PFSK-1 (cell line): ENCODE data around the gene CCDC177.

ENCODE experiments used
- POLR2AphosphoS5 ChIP-seq: IDR thresholded peaks from 2 replicates; pipeline ENCODE4 v1.6.1; 2012; ENCODE audit warnings: low read depth, mild to moderate bottlenecking, control low read depth, low read length, moderate library complexity
- SIN3A ChIP-seq: IDR thresholded peaks from 2 replicates; pipeline ENCODE4 v1.6.1; 2012; ENCODE audit warnings: mild to moderate bottlenecking, low read length, moderate library complexity, borderline replicate concordance; ENCODE audit not compliant: insufficient read depth

DNA sequence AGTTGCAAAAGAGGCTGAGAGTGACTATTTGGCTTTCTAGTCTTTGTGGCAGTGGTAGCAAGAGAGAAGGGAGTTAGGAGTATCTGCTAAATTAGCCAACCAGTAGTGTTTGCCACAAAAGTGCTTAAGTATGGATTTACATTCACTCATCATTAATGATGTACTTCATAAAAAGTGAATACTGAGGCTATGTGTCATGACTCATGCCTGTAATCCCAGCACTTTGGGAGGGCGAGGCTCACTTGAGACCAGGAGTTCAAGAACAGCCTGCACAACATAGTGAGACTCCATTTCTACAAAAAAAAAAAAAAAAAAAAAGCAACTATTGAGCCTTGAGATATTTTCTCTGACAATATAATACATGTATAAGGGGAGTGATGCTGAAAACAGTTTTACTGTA lies 36.8 kb downstream of the CCDC177 start:
- no peak for TF ChIP-seq POLR2AphosphoS5
- TF ChIP-seq SIN3A, result no peak
